Esophagus squamous epithelium (tissue), 5 donors: Measurements from ENCODE around the gene FKBP15. TPM values are rescaled to one million over a fixed set of nuclear protein-coding genes. Genes with fewer than 3 reads are reported as not detected.

ENCODE experiments used
- DNase-seq: peaks from one replicate; lab custom pipeline; 2025; lab: John Stamatoyannopoulos, UW
- H3K27ac ChIP-seq, 4 donors: fragments of 200-600 bp; sonication (generic); one replicate each; pipeline ENCODE4 v1.5.1; 2016 to 2019; ENCODE audit warnings: mild to moderate bottlenecking in 1 of 4
- H3K27me3 ChIP-seq, 4 donors: fragments of 200-600 bp; sonication (generic); 1 replicate in 3 of 4; 2 replicates in 1 of 4; pipeline versions ENCODE4 v1.5.1 to v1.6.0; 2017 to 2021; ENCODE audit warnings: antibody characterized with exemption in 1 of 4
- H3K36me3 ChIP-seq, 3 donors: fragments of 200-600 bp; sonication (generic); one replicate each; pipeline ENCODE4 v1.5.1; 2016 to 2019
- H3K4me1 ChIP-seq, 3 donors: fragments of 200-600 bp; sonication (generic); one replicate each; pipeline ENCODE4 v1.5.1; 2017 to 2019
- H3K4me3 ChIP-seq, 4 donors: fragments of 200-600 bp; sonication (generic); 1 replicate in 3 of 4; 2 replicates in 1 of 4; pipeline ENCODE4 v1.5.1; 2016 to 2019; ENCODE audit warnings: mild to moderate bottlenecking in 2 of 4, moderate library complexity in 1 of 4
- H3K9me3 ChIP-seq, 3 donors: fragments of 200-600 bp; sonication (generic); one replicate each; pipeline ENCODE4 v1.5.1; 2016 to 2019
- POLR2A ChIP-seq, 4 donors: fragments of 450-650 bp; IDR thresholded peaks; one replicate each; pipeline ENCODE4 v1.6.1; 2017; ENCODE audit warnings: antibody characterized with exemption in 4 of 4, mild to moderate bottlenecking in 4 of 4, moderate library complexity in 3 of 4
- WGBS, 2 donors: methylation state at CpG; one replicate each; pipeline ENCODE4 v1.1.5; 2018; 5-methylcytosine and 5-hydroxymethylcytosine counted together
- intact Hi-C: fragments of 100-400 bp; cut with DNase I; formaldehyde crosslinking; loops from one replicate; pipeline ENCODE4 v1.15.0; 2022
- total RNA-seq, 4 donors: library from RNA; depleted of rRNA; stranded (reverse); fragments of >200 nt; gene quantifications; one replicate each; pipeline ENCODE4 v1.1.0, GENCODE V29; 2016
- TF ChIP-seq, protein P1 (sequence below), 6 experiments: fragments of 450-650 bp in 4 of 6; fragments of 200-600 bp in 2 of 6; sonication (generic) in 2 of 6; IDR thresholded peaks; one replicate each; pipeline ENCODE4 v1.5.1; 2016 to 2019; ENCODE audit warnings: antibody characterized with exemption in 6 of 6, mild to moderate bottlenecking in 4 of 6, moderate library complexity in 4 of 6
- donor health status: DM: yes; HTN: yes; CAD: no.

FKBP15 gene, protein sequence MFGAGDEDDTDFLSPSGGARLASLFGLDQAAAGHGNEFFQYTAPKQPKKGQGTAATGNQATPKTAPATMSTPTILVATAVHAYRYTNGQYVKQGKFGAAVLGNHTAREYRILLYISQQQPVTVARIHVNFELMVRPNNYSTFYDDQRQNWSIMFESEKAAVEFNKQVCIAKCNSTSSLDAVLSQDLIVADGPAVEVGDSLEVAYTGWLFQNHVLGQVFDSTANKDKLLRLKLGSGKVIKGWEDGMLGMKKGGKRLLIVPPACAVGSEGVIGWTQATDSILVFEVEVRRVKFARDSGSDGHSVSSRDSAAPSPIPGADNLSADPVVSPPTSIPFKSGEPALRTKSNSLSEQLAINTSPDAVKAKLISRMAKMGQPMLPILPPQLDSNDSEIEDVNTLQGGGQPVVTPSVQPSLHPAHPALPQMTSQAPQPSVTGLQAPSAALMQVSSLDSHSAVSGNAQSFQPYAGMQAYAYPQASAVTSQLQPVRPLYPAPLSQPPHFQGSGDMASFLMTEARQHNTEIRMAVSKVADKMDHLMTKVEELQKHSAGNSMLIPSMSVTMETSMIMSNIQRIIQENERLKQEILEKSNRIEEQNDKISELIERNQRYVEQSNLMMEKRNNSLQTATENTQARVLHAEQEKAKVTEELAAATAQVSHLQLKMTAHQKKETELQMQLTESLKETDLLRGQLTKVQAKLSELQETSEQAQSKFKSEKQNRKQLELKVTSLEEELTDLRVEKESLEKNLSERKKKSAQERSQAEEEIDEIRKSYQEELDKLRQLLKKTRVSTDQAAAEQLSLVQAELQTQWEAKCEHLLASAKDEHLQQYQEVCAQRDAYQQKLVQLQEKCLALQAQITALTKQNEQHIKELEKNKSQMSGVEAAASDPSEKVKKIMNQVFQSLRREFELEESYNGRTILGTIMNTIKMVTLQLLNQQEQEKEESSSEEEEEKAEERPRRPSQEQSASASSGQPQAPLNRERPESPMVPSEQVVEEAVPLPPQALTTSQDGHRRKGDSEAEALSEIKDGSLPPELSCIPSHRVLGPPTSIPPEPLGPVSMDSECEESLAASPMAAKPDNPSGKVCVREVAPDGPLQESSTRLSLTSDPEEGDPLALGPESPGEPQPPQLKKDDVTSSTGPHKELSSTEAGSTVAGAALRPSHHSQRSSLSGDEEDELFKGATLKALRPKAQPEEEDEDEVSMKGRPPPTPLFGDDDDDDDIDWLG
- 10 to 100 TPM; 17.7 to 23.3 (median 20.5) TPM for total RNA-seq

GRCh38 chr9:113221003-113221799 is at the start of gene FKBP15, which contains the start of gene SLC31A1:
Gene FKBP15 (minus strand): TSS chr9:113221277. CDS start chr9:113221243, 34 bp downstream.
Gene SLC31A1 (plus strand): TSS chr9:113221544. CDS start chr9:113256149, 34,605 bp downstream.
- H3K27me3 ChIP-seq, result no peaks in the 10 kb centered on the region
- TF ChIP-seq, protein P1, sequence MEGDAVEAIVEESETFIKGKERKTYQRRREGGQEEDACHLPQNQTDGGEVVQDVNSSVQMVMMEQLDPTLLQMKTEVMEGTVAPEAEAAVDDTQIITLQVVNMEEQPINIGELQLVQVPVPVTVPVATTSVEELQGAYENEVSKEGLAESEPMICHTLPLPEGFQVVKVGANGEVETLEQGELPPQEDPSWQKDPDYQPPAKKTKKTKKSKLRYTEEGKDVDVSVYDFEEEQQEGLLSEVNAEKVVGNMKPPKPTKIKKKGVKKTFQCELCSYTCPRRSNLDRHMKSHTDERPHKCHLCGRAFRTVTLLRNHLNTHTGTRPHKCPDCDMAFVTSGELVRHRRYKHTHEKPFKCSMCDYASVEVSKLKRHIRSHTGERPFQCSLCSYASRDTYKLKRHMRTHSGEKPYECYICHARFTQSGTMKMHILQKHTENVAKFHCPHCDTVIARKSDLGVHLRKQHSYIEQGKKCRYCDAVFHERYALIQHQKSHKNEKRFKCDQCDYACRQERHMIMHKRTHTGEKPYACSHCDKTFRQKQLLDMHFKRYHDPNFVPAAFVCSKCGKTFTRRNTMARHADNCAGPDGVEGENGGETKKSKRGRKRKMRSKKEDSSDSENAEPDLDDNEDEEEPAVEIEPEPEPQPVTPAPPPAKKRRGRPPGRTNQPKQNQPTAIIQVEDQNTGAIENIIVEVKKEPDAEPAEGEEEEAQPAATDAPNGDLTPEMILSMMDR (IDR thresholded peaks at IDR 0.05), result peak in 1 of 6 experiments; percentile 23
- TF ChIP-seq POLR2A (IDR thresholded peaks at IDR 0.05), result peak in 3 of 4 donors; percentile 45 to 84 (median 47)
- peaks cover 0 to 3% (median 0%) of the 10 kb centered on the region in 3 donors for H3K36me3 ChIP-seq
- peak within 1 kb of the TSS; percentile 86 to 93 (median 92) for H3K27ac ChIP-seq
- peaks cover 19 to 63% (median 22%) of the 10 kb centered on the region in 3 donors for H3K4me1 ChIP-seq
- peak; percentile 78 for DNase-seq
- no peaks in the 10 kb centered on the region for H3K9me3 ChIP-seq
- intact Hi-C loops, result no loop called here
- H3K4me3 ChIP-seq, result peak within 1 kb of the TSS; percentile 65 to 92 (median 85)
- WGBS, 2 donors, result 0% methylated on average over 20 to 24 of the region's 65 CpGs

DNA sequence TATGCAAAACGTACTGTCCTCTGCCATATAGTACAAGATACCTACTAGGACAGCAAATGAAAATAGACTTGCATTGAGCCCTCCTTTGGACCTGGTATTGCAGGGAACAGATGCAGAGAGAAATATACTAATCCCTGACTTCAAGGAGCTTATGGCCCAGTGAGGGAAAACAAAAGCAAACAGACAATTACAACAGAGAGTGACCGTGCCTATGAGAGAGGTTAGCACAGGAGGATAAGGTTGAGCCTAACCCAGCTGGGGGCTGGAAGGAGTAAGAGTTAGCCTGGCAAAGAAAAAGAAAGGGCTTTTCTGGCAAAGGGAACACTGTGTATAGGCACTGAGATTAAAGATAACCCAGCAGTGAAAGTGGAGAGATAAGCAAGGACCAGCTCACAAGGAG is 48.8 kb upstream of the FKBP15 start:
- WGBS, 2 donors, result 78 to 93% methylated on average over 2 of the region's 2 CpGs
- H3K9me3 ChIP-seq, result no peaks in the 10 kb centered on the region
- H3K27ac ChIP-seq, result no peak overlapping the region
- no peaks in the 10 kb centered on the region for H3K27me3 ChIP-seq
- intact Hi-C loops, result no loop called here
- no peak for DNase-seq
- no peak for TF ChIP-seq POLR2A (IDR thresholded peaks at IDR 0.05)
- TF ChIP-seq, protein P1 (IDR thresholded peaks at IDR 0.05), result no peak
- peaks cover 8 to 74% (median 26%) of the 10 kb centered on the region in 3 donors for H3K36me3 ChIP-seq
- no peak overlapping the region for H3K4me3 ChIP-seq
- peaks cover 0 to 12% (median 5%) of the 10 kb centered on the region in 3 donors for H3K4me1 ChIP-seq

DNA sequence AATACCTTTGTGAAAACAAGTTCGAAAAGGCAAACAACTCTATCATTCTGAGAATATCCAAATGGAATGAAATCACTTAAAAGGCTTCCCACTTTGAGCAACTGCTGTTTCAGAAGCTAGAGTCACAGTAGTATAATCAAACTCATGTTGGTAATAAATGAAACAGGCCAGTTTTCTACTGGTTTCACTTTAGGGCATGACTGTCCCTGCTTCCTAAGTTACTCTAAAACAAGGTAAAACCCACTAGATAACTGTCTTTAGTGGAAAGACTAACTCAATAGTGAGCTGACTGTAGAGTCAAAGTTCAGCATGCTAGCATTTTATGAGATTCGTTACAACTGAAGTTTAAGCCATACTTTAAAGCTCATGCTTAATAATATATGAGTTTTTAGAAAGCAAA is 48.3 kb upstream of the FKBP15 start:
- Histone ChIP-seq H3K9me3 (no peaks in the 10 kb centered on the region), H3K36me3 (peaks cover 8 to 74% (median 26%) of the 10 kb centered on the region in 3 donors), H3K4me3 (no peak overlapping the region), H3K27me3 (no peaks in the 10 kb centered on the region), H3K4me1 (peaks cover 0 to 7% (median 2%) of the 10 kb centered on the region in 3 donors), H3K27ac (no peak overlapping the region)
- DNase-seq, result no peak
- TF ChIP-seq, protein P1 (IDR thresholded peaks at IDR 0.05), result no peak
- no peak for TF ChIP-seq POLR2A (IDR thresholded peaks at IDR 0.05)
- intact Hi-C loops, result no loop called here
- 89 to 94% methylated on average over 2 of the region's 2 CpGs for WGBS, 2 donors

DNA sequence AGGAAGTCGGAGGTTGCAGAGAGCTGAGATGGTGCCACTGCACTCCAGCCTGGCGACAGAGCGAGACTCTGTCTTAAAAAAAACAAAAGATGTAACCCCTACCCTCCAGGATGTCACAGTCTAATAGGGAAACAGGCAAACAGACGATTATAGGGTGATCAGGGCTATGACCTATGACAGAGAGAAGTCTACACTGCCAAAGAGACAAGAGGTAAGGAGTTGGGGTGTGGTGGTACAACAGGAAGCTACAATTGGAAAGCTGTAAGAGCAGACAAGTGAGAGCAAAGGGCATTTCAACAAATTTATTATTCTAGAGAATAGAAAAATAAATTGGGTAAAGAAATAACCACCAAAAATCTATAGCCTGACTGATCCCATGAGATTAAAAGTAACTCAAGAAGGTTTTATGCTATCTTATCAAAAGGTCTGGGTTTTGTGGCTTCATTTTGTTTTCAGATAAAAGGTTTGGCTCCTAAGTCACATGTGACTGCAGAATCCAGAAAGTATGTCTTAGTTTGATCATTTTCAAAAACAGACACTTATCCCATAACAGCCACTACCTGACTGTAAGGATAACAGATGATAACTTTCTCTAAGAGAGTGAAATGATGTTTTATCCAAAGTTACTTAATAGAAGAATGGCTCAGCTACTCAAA is 47.0 kb upstream of the FKBP15 start:
- no peak for DNase-seq
- TF ChIP-seq POLR2A (IDR thresholded peaks at IDR 0.05), result no peak
- TF ChIP-seq, protein P1 (IDR thresholded peaks at IDR 0.05), result no peak
- no peak overlapping the region for H3K27ac ChIP-seq
- H3K9me3 ChIP-seq, result no peaks in the 10 kb centered on the region
- H3K4me3 ChIP-seq, result no peak overlapping the region
- H3K4me1 ChIP-seq, result no peaks in the 10 kb centered on the region
- H3K36me3 ChIP-seq, result peaks cover 8 to 80% (median 26%) of the 10 kb centered on the region in 3 donors
- WGBS, 2 donors, result 63 to 88% methylated on average over 1 to 4 of the region's 4 CpGs
- intact Hi-C loops, result no loop called here
- no peaks in the 10 kb centered on the region for H3K27me3 ChIP-seq
